HepG2 (cell line): Measurements from ENCODE around the gene HSDL2. TPM values are rescaled to one million over a fixed set of nuclear protein-coding genes. Genes with fewer than 3 reads are reported as not detected.
A peak's percentile ranks its signal among the peaks of the same experiment; 100 is the strongest.

Experiments used
- ATAC-seq: fragments of 200-7000 bp; cut with Tn5 transposase; 3 replicates; pipeline ENCODE4 v1.9.1; 2020; ENCODE audit warnings: mild to moderate bottlenecking, moderate library complexity
- BruUV-seq: library from RNA; stranded (reverse); fragments of 400-500 nt; replicated peaks from 2 replicates; lab custom pipeline; 2021; lab: Mats Ljungman, UMichigan
- CTCF ChIA-PET: fragments of 300-600 bp; formaldehyde crosslinking; extraction: SDS; loops from one replicate; lab custom pipeline; 2021; ENCODE audit warnings: low total read pairs, inconsistent platforms, low intra/inter-chr PET ratio; lab: Yijun Ruan, JAX
- POLR2A ChIA-PET: fragments of 350-600 bp; sonication (Branson Sonifier 250); formaldehyde crosslinking; loops from one replicate; lab custom pipeline; 2020; ENCODE audit warnings: antibody characterized with exemption, inconsistent platforms; lab: Yijun Ruan, JAX
- DNase-seq: peaks from one replicate; pipeline ENCODE4 v3.0.0-alpha.2; 2015; ENCODE audit warnings: low spot score
- FAIRE-seq: peaks from 3 replicates; lab custom pipeline; 2011; peaks lifted over from hg19 to GRCh38; lab: Jason Lieb, UNC
- H2AFZ ChIP-seq: one replicate; pipeline ENCODE4 v1.6.1; 2011; ENCODE audit warnings: low read length, inconsistent platforms
- H3K27ac ChIP-seq: fragments of 300-600 bp; 3 replicates; pipeline ENCODE4 v1.8.0; 2011; ENCODE audit warnings: mixed run types, mild to moderate bottlenecking, mixed read lengths, low read length, inconsistent platforms; ENCODE audit not compliant: insufficient read depth; ENCODE audit errors: extremely low read length
- H3K27me3 ChIP-seq, 2 experiments: fragments of 200-600 bp in 1 of 2; 2 replicates in 1 of 2; 3 replicates in 1 of 2; pipeline versions ENCODE4 v1.6.0 to v1.8.0; 2011; ENCODE audit warnings: low read length in 2 of 2, mild to moderate bottlenecking in 2 of 2, moderate library complexity in 2 of 2, inconsistent platforms in 1 of 2; ENCODE audit not compliant: insufficient read depth in 2 of 2, control insufficient read depth in 1 of 2
- H3K36me3 ChIP-seq, 2 experiments: fragments of 200-600 bp in 1 of 2; replicated peaks in 1 of 2; 2 replicates in 1 of 2; 3 replicates in 1 of 2; pipeline versions ENCODE4 v1.5.1 to v1.8.0; 2011; ENCODE audit warnings: low read length in 2 of 2, inconsistent platforms in 1 of 2; ENCODE audit not compliant: insufficient read depth in 2 of 2, control insufficient read depth in 1 of 2
- H3K4me1 ChIP-seq: 2 replicates; pipeline ENCODE4 v1.5.1; 2012; ENCODE audit warnings: low read length, inconsistent platforms; ENCODE audit not compliant: insufficient read depth
- H3K4me2 ChIP-seq: 2 replicates; pipeline ENCODE4 v1.6.0; 2011; ENCODE audit warnings: low read depth, low read length, inconsistent platforms
- H3K4me3 ChIP-seq, 3 experiments: fragments of 200-600 bp in 1 of 3; sonication (generic), shearing (Covaris generic) in 1 of 3; replicated peaks in 1 of 3; 2 replicates each; pipeline ENCODE4 v1.5.1; 2011 to 2016; ENCODE audit warnings: low read length in 3 of 3, inconsistent platforms in 2 of 3, low read depth in 2 of 3, mild to moderate bottlenecking in 2 of 3, control low read depth in 1 of 3, mixed read lengths in 1 of 3; ENCODE audit not compliant: insufficient read depth in 1 of 3
- H3K79me2 ChIP-seq: one replicate; pipeline ENCODE4 v1.6.1; 2011; ENCODE audit warnings: low read length, inconsistent platforms; ENCODE audit not compliant: insufficient read depth
- H3K9ac ChIP-seq: 2 replicates; pipeline ENCODE4 v1.6.0; 2011; ENCODE audit warnings: mild to moderate bottlenecking, low read depth, low read length, inconsistent platforms; ENCODE audit not compliant: insufficient read depth
- H3K9me3 ChIP-seq: 2 replicates; pipeline ENCODE4 v1.5.1; 2012; ENCODE audit warnings: mild to moderate bottlenecking, low read length
- H4K20me1 ChIP-seq: 2 replicates; pipeline ENCODE4 v1.6.0; 2011; ENCODE audit warnings: inconsistent platforms, mild to moderate bottlenecking, low read length, moderate library complexity; ENCODE audit not compliant: insufficient read depth
- CREM ChIP-seq, 2 experiments: sonication (generic) in 1 of 2; formaldehyde crosslinking in 1 of 2; IDR thresholded peaks; 2 replicates each; pipeline versions ENCODE4 v1.4.0 to v1.6.1; 2016 to 2020; ENCODE audit warnings: antibody characterized with exemption in 1 of 2, mild to moderate bottlenecking in 1 of 2, missing genetic modification reagents in 1 of 2
- FOXA3 ChIP-seq: IDR thresholded peaks from 2 replicates; pipeline ENCODE4 v1.6.1; 2016; ENCODE audit warnings: missing genetic modification reagents, missing compliant biosample characterization
- FOXJ3 ChIP-seq: sonication (generic); formaldehyde crosslinking; IDR thresholded peaks from 2 replicates; pipeline ENCODE4 v1.4.0; 2020; ENCODE audit warnings: missing genetic modification reagents, mild to moderate bottlenecking, borderline replicate concordance
- FOXP1 ChIP-seq, 2 experiments: fragments of 450-650 bp in 1 of 2; IDR thresholded peaks; 2 replicates each; pipeline ENCODE4 v1.6.1; 2017 to 2018; ENCODE audit warnings: antibody characterized with exemption in 1 of 2
- HNF4A ChIP-seq: sonication (generic); formaldehyde crosslinking; IDR thresholded peaks from 2 replicates; pipeline ENCODE4 v1.4.0; 2020; ENCODE audit warnings: missing genetic modification reagents
- MAF1 ChIP-seq: sonication (generic); formaldehyde crosslinking; IDR thresholded peaks from 2 replicates; pipeline ENCODE4 v1.5.0; 2020; ENCODE audit warnings: missing genetic modification reagents, borderline replicate concordance
- NR2C2 ChIP-seq: sonication (generic); formaldehyde crosslinking; IDR thresholded peaks from 2 replicates; pipeline ENCODE4 v1.4.0; 2020; ENCODE audit warnings: missing genetic modification reagents, mild to moderate bottlenecking, moderate library complexity, borderline replicate concordance
- NR2F1 ChIP-seq, 2 experiments: fragments of 450-650 bp in 1 of 2; formaldehyde crosslinking in 1 of 2; IDR thresholded peaks; 2 replicates each; pipeline versions ENCODE4 v1.5.0 to v1.6.1; 2016 to 2020; ENCODE audit warnings: mild to moderate bottlenecking in 1 of 2, missing compliant biosample characterization in 1 of 2, missing genetic modification reagents in 1 of 2, moderate library complexity in 1 of 2
- ONECUT2 ChIP-seq: sonication (generic); formaldehyde crosslinking; IDR thresholded peaks from 2 replicates; pipeline ENCODE4 v1.4.0; 2020; ENCODE audit warnings: missing genetic modification reagents
- PITX1 ChIP-seq: sonication (generic); formaldehyde crosslinking; IDR thresholded peaks from 2 replicates; pipeline ENCODE4 v1.5.1; 2020; ENCODE audit warnings: mild to moderate bottlenecking, missing genetic modification reagents
- PRDM15 ChIP-seq: sonication (generic); formaldehyde crosslinking; IDR thresholded peaks from 2 replicates; pipeline ENCODE4 v1.4.0; 2020; ENCODE audit warnings: missing genetic modification reagents
- PREB ChIP-seq: sonication (generic); formaldehyde crosslinking; IDR thresholded peaks from 2 replicates; pipeline ENCODE4 v1.4.0; 2020; ENCODE audit warnings: missing genetic modification reagents
- RARA ChIP-seq: IDR thresholded peaks from 2 replicates; pipeline ENCODE4 v1.6.1; 2016; ENCODE audit warnings: missing genetic modification reagents, missing compliant biosample characterization
- ZNF264 ChIP-seq: sonication (generic); formaldehyde crosslinking; IDR thresholded peaks from 2 replicates; pipeline ENCODE4 v1.4.0; 2020; ENCODE audit warnings: missing genetic modification reagents
- ZSCAN25 ChIP-seq: sonication (generic); formaldehyde crosslinking; IDR thresholded peaks from 2 replicates; pipeline ENCODE4 v1.8.0; 2022; ENCODE audit warnings: mild to moderate bottlenecking, missing genetic modification reagents
- WGBS: methylation state at CpG from one replicate; pipeline ENCODE4 v1.1.6; 2017; ENCODE audit warnings: low lambda C conversion rate; 5-methylcytosine and 5-hydroxymethylcytosine counted together
- in situ Hi-C: cut with HindIII; loops from 2 replicates; pipeline ENCODE4 v1.10.0; 2017; ENCODE audit warnings: low pct_unique_long_range_greater_than_20kb; ENCODE audit not compliant: extremely low pct_ligation_motif_present
- intact Hi-C: fragments of 100-400 bp; cut with micrococcal nuclease; formaldehyde crosslinking; loops from one replicate; pipeline ENCODE4 v1.10.0; 2022; ENCODE audit not compliant: unreplicated experiment
- polyA plus RNA-seq, 8 experiments: library from polyadenylated mRNA; depleted of rRNA in 3 of 8; stranded (reverse) in 7 of 8; unstranded in 1 of 8; fragments of >200 nt; fragmentation: Illumina TruSeq in 4 of 8; extraction: Trizol in 4 of 8; gene quantifications; 2 replicates each; pipeline versions ENCODE4 v1.2.1 to v1.2.3, GENCODE V29; 2011 to 2016; ENCODE audit warnings: low read depth in 4 of 8, missing spikeins in 1 of 8, mixed read lengths in 1 of 8; ENCODE audit not compliant: insufficient read depth in 1 of 8
- total RNA-seq, 5 experiments: library from RNA; depleted of rRNA; stranded (reverse); fragments of >200 nt; fragmentation: Illumina TruSeq; extraction: Trizol; gene quantifications; 2 replicates each; pipeline ENCODE4 v1.2.3, GENCODE V29; 2016; ENCODE audit warnings: low read depth in 1 of 5
- TF ChIP-seq, protein P1 (sequence below): sonication (generic); formaldehyde crosslinking; IDR thresholded peaks from 2 replicates; pipeline ENCODE4 v1.4.0; 2020; ENCODE audit warnings: missing genetic modification reagents

HSDL2 gene
- total and polyA plus RNA-seq, 2 of the 13 experiments (the other 11 are each of a cell fraction or from before 2014, with no cell fraction given): 55.3 to 80.2 TPM

- H3K4me1 ChIP-seq: peaks cover 58% of the 10 kb centered on the region
- intact Hi-C loops (loop anchor here (10.0 kb wide), 1 partner anchor 332 kb away; the partner anchor contains the start of gene INIP), in situ Hi-C loops (no loop called here)
- H3K9ac ChIP-seq: peak overlapping the region; percentile 10; the same call in 1 of the 2 replicates
- peak overlapping the region; percentile 70 for H3K4me2 ChIP-seq
- CTCF ChIA-PET: no interaction called here
- FAIRE-seq (peak; percentile 64), DNase-seq (peak; percentile 88), ATAC-seq (peak; percentile 23)
- peak overlapping the region; percentile 57 for H3K27ac ChIP-seq
- BruUV-seq: TSS peak; percentile 27
- H3K9me3 ChIP-seq: no peaks in the 10 kb centered on the region
- H3K27me3 ChIP-seq: no peaks in the 10 kb centered on the region; a peak in 1 of 5 replicates
- H3K79me2 ChIP-seq: peaks cover 81% of the 10 kb centered on the region
- H3K4me3 ChIP-seq: peak overlapping the region in 2 of 3 experiments; percentile 16 to 42; a peak in 4 of 6 replicates
- H2AFZ ChIP-seq: no peak overlapping the region
- WGBS: 34% methylated on average over 11 of the region's 11 CpGs
- POLR2A ChIA-PET: no interaction called here
- H3K36me3 ChIP-seq: no peaks in the 10 kb centered on the region; a peak in 1 of 5 replicates
- peaks cover 4% of the 10 kb centered on the region; the same call in 1 of the 2 replicates for H4K20me1 ChIP-seq
- 0 out of 2 replicates have a peak, but pooled peaks have one; percentile 36 for TF ChIP-seq ZNF264 (CRISPR knock-in tag)
- TF ChIP-seq RARA (CRISPR knock-in tag): peak; percentile 89
- TF ChIP-seq FOXA3 (CRISPR knock-in tag): peak; percentile 73
- no peak for TF ChIP-seq MAF1 (CRISPR knock-in tag)
- peak; percentile 23; the same call in 1 of the 2 replicates for TF ChIP-seq NR2C2 (CRISPR knock-in tag)
- TF ChIP-seq PITX1 (CRISPR knock-in tag): 0 out of 2 replicates have a peak, but pooled peaks have one; percentile 22
- TF ChIP-seq HNF4A: peak; percentile 89
- peak; percentile 82; the same call in 1 of the 2 replicates for TF ChIP-seq FOXJ3 (CRISPR knock-in tag)
- no peak for TF ChIP-seq FOXP1 (IDR thresholded peaks at IDR 0.05)
- peak; percentile 74; the same call in 1 of the 2 replicates for TF ChIP-seq FOXP1 (CRISPR knock-in tag; IDR thresholded peaks at IDR 0.05)
- peak; percentile 35 to 37; a peak in 1 of 4 replicates for TF ChIP-seq NR2F1 (CRISPR knock-in tag; IDR thresholded peaks at IDR 0.05)
- no peak for TF ChIP-seq PREB (CRISPR knock-in tag)
- peak; percentile 66 for TF ChIP-seq CREM (IDR thresholded peaks at IDR 0.05)
- no peak for TF ChIP-seq CREM (CRISPR knock-in tag; IDR thresholded peaks at IDR 0.05)
- TF ChIP-seq, protein P1, sequence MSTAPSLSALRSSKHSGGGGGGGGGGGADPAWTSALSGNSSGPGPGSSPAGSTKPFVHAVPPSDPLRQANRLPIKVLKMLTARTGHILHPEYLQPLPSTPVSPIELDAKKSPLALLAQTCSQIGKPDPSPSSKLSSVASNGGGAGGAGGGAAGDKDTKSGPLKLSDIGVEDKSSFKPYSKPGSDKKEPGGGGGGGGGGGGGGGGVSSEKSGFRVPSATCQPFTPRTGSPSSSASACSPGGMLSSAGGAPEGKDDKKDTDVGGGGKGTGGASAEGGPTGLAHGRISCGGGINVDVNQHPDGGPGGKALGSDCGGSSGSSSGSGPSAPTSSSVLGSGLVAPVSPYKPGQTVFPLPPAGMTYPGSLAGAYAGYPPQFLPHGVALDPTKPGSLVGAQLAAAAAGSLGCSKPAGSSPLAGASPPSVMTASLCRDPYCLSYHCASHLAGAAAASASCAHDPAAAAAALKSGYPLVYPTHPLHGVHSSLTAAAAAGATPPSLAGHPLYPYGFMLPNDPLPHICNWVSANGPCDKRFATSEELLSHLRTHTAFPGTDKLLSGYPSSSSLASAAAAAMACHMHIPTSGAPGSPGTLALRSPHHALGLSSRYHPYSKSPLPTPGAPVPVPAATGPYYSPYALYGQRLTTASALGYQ (CRISPR knock-in tag): 0 out of 2 replicates have a peak, but pooled peaks have one; percentile 57
- no peak for TF ChIP-seq ONECUT2 (CRISPR knock-in tag)
- TF ChIP-seq PRDM15 (CRISPR knock-in tag): no peak
- no peak for TF ChIP-seq ZSCAN25 (CRISPR knock-in tag)
Observed at GRCh38 chr9:112382501-112383364, 2.8 kb downstream of the HSDL2 start.
